Choroid plexus epithelial cell (primary cell): ENCODE data around the gene SLC6A20.

ENCODE experiments used
- DNase-seq: peaks from one replicate; pipeline ENCODE4 v3.0.0-alpha.2; 2010; ENCODE audit warnings: low read depth
- H3K4me3 ChIP-seq: 2 replicates; pipeline ENCODE4 v1.5.1; 2011; ENCODE audit warnings: low read depth, mild to moderate bottlenecking, control low read depth, low read length, moderate library complexity
- TF ChIP-seq, protein P1 (sequence below): conservative IDR thresholded peaks from 2 replicates; pipeline ENCODE4 v1.5.1; 2011; ENCODE audit warnings: low read depth, mild to moderate bottlenecking, control low read depth, inconsistent platforms, low read length, moderate library complexity

SLC6A20 gene

DNA sequence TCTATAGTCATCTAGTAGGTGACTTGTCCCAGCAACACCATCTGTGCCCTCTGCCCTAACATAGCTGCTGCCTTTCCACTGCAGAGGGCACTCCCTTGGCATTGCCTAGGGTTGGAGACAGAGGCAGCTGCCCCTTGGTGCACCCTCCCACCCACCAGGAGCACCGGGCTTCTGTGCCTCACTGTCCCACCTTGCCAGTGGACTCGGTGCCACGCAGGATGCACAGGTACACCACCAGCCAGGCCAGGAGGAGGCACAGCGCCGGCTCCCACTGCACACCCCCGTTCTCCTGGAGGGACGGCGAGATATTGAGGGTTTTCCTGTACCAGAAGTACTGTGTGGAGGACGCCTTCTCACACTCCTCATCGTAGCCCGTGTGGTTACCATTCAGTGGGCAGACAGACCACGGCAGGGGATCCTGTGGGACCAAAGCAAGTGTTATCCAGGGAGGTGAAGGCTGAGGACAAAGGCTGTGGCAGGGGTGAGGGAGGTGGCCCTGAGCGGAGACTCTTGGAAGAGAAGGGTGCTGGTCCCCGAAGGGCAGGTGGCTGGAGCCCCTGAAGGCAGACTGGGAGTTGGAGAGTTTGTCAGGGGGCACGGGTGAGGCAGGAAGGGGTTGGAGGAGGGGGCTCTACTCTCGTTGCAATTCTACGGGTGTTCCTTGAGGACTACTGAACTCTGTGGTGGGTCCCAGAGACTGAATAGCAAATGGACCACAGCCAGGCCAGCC is 20.6 kb downstream of the SLC6A20 start:
- no peak overlapping the region for H3K4me3 ChIP-seq
- DNase-seq, result no peak
- TF ChIP-seq, protein P1, sequence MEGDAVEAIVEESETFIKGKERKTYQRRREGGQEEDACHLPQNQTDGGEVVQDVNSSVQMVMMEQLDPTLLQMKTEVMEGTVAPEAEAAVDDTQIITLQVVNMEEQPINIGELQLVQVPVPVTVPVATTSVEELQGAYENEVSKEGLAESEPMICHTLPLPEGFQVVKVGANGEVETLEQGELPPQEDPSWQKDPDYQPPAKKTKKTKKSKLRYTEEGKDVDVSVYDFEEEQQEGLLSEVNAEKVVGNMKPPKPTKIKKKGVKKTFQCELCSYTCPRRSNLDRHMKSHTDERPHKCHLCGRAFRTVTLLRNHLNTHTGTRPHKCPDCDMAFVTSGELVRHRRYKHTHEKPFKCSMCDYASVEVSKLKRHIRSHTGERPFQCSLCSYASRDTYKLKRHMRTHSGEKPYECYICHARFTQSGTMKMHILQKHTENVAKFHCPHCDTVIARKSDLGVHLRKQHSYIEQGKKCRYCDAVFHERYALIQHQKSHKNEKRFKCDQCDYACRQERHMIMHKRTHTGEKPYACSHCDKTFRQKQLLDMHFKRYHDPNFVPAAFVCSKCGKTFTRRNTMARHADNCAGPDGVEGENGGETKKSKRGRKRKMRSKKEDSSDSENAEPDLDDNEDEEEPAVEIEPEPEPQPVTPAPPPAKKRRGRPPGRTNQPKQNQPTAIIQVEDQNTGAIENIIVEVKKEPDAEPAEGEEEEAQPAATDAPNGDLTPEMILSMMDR, result no peak

DNA sequence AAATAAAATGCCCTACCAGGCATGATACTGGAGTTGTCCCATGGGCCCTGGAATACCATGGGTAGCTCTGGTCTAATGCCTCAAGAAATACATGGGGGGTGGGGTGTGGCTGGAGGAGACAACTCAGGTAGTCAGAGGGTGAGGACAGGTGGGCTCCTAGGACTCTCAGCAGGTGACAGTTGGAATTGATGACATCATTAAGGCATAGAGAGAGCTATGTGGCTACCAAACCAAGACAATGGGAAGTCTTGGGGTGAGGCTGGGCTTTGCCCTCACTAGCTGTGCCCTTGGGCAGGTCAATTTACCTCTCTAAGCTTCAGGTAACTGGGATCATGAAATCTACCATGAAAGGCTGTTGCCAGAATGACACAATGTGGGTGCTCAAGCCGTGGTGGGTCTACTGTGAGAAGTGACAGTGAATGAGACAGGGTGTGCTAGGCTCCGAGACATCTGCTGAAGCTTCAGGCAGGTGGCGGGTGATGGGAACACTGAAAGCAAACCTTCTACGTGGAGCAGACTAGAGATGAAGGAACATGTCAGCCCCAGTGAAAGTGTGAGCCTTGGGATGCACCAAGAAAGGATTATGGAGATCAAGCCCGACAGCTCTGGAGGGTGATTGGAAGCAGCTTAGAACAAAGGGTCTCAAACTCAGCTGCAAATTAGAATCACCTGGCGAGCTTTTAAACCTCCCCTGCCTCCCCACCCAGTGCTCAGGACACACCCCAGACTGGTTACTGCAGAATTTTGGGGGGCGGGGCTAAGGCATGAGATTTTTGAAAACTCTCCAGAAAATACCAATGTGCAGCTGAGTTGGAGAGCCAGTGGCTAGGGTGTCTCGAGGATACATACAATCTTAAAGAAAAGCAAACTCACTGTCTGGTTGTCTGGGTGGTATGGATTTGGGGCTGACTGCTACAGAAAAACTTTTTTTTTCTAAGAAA is 21.5 kb downstream of the SLC6A20 start:
- DNase-seq, result no peak
- TF ChIP-seq, protein P1, result no peak
- H3K4me3 ChIP-seq, result no peak overlapping the region

DNA sequence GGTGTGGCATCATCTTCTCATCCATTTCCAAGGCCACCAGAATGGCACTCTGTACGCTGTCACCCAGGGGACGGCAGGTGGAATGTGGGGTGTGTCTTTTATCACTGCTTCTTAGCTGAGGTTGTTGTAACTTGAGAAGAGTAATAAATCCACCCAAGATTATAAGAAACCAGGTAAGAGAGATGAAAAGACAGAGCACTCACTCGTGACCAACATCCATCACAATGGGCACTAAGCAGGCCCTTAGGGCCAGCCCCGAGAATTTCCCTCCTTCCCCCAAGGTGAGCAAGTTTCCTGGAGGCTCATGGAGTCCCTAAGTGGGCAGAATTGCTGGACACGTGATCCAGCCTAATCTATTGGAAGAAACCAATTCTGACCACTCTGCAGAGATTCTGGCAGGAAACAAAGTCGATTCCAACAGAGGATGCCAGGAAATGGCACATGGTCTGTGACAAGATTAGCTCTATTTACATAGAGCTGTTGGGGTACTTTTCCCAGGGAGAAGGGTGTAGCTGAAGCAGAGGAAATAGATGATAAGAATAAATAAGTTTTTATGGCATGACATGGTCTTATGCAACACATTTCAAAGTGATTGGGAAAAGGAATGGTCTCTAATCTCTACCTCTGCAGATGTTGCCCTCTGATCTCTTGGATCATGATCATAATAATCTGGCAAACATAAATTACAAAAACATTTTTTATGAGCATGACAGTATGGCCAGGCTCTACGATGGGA is 22.5 kb downstream of the SLC6A20 start:
- H3K4me3 ChIP-seq, result no peak overlapping the region
- no peak for DNase-seq
- TF ChIP-seq, protein P1, result no peak

DNA sequence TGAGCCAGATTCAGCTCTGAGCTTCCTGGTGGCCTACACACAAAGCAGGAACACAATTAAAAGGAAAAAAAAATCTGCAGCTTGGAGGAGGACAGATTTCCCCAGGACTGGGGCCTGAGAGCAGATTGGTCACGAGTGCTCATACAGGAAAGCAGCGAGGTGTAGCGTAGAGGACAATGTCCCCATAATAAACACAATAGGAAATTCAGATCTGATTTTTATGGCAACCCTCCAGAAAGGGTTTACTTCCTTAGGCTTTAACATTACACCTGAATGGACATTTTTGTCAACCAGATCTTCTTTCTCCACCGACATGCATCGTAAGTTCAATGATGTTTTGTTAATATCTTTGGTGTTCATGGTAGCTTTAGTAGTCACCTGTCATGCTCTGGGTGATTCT is 23.3 kb downstream of the SLC6A20 start:
- TF ChIP-seq, protein P1, result no peak

DNA sequence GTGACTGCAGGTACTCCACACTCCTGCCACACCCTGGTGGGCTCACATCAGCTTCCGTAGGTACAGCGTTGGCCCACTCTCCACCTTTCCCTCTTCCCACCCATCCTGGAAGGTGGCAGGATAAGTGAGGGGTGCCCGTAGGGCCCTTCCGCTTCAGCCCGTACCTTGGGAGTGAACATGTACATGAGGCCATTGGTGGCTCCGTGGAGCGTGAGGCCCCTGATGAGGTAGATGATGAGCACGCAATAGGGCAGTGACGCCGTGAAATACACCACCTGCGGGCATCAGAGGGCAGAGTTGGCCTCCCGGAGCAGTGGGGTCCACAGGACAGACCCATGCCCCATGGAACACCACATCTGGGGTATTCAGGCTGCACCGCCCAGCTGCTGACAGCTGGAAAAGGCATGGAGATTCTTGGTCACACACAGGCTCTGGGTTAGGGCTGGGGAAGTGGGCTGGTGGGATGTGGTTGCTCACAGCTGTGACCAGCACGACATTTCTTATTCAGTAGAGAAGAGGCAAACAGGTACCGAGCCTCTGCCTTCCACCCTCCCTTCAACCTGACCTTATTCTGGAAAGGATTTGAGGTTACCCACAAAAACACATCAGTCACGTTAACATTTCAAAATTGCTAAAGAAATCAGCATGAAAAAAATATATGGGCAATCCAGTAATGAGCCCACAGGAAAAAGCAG is 23.8 kb downstream of the SLC6A20 start:
- DNase-seq, result no peak
- TF ChIP-seq, protein P1, result no peak
- H3K4me3 ChIP-seq, result no peak overlapping the region

More for the DNA sequence above, 23.3 kb downstream of the SLC6A20 start:
- no peak for DNase-seq
- H3K4me3 ChIP-seq, result no peak overlapping the region

DNA sequence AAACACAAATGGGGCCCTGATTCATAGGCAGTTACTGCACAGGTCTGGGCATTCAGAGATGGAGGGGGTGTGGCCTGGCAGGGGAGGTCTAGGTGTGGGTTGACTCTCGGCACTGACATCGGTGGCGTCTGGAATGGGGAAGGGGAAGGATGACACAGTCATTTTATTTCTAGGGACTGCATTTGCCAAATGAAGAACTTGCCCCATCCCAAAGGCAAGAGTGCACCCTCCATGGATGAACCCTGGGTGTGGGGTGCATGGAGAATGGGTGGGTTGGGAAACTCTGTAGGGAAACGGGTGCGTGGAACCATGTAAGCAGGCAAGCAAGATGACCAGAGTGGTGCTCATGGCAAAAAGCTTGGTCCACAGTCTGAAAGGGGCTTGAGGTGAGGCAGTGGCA is 24.5 kb downstream of the SLC6A20 start:
- DNase-seq, result no peak
- H3K4me3 ChIP-seq, result no peak overlapping the region
- TF ChIP-seq, protein P1, result no peak
